Prostate gland (tissue), 2 donors: ENCODE data around the gene CADPS2.

Experiments used
- CTCF ChIP-seq, 4 experiments: fragments of 200-600 bp in 2 of 4; fragments of 450-650 bp in 2 of 4; sonication (generic) in 2 of 4; IDR thresholded peaks; 1 replicate in 3 of 4; 2 replicates in 1 of 4; pipeline ENCODE4 v1.5.1; 2016 to 2019; ENCODE audit warnings: antibody characterized with exemption in 4 of 4, mild to moderate bottlenecking in 2 of 4, moderate library complexity in 2 of 4
- POLR2A ChIP-seq: fragments of 450-650 bp; IDR thresholded peaks from one replicate; pipeline ENCODE4 v1.6.1; 2016; ENCODE audit warnings: antibody characterized with exemption, mild to moderate bottlenecking
- POLR2AphosphoS5 ChIP-seq: sonication (generic); formaldehyde crosslinking; IDR thresholded peaks from one replicate; pipeline ENCODE4 v1.6.1; 2017; ENCODE audit warnings: antibody characterized with exemption

- TF ChIP-seq CTCF (IDR thresholded peaks at IDR 0.05) (no peak), POLR2A (no peak), POLR2AphosphoS5 (no peak)
Measured at GRCh38 chr7:122605929-122606328, 280.3 kb downstream of the CADPS2 start.
